ENCODE results near the gene ZMYM2.

DNA sequence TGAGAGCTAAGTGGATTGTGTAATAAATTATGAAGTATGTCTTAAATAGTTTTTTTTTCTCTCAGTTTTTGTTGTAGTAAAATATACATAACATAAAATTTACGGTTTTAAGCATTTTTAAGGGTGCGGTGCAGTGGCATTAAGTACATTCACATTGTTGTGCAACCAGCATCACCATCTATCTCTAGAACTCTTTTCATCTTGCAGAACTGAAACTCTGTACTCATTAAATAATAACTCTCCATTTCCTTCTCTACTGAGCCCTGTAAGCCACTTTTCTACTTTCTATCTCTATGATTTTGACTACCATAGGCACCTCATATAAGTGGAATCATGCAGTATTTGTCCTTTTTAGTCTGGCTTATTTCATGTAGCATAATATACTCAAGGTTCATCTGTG is 115.2 kb downstream of the ZMYM2 start:
- TF ChIP-seq, protein P1, sequence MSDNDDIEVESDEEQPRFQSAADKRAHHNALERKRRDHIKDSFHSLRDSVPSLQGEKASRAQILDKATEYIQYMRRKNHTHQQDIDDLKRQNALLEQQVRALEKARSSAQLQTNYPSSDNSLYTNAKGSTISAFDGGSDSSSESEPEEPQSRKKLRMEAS (CRISPR knock-in tag; IDR thresholded peaks at IDR 0.05), result no peak
- no peak for TF ChIP-seq GRHL2 (CRISPR knock-in tag; IDR thresholded peaks at IDR 0.05; ENCODE audit: insufficient replicate concordance, severe bottlenecking)
- TF ChIP-seq FOXK1 (CRISPR knock-in tag; IDR thresholded peaks at IDR 0.05), result no peak
- TF ChIP-seq, protein P2, sequence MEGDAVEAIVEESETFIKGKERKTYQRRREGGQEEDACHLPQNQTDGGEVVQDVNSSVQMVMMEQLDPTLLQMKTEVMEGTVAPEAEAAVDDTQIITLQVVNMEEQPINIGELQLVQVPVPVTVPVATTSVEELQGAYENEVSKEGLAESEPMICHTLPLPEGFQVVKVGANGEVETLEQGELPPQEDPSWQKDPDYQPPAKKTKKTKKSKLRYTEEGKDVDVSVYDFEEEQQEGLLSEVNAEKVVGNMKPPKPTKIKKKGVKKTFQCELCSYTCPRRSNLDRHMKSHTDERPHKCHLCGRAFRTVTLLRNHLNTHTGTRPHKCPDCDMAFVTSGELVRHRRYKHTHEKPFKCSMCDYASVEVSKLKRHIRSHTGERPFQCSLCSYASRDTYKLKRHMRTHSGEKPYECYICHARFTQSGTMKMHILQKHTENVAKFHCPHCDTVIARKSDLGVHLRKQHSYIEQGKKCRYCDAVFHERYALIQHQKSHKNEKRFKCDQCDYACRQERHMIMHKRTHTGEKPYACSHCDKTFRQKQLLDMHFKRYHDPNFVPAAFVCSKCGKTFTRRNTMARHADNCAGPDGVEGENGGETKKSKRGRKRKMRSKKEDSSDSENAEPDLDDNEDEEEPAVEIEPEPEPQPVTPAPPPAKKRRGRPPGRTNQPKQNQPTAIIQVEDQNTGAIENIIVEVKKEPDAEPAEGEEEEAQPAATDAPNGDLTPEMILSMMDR (IDR thresholded peaks at IDR 0.05), result no peak
- no peak for TF ChIP-seq ZBTB21 (CRISPR knock-in tag; IDR thresholded peaks at IDR 0.05; ENCODE audit: borderline replicate concordance)
- TF ChIP-seq NFE2L1 (CRISPR knock-in tag; IDR thresholded peaks at IDR 0.05), result no peak
- TF ChIP-seq, protein P3, sequence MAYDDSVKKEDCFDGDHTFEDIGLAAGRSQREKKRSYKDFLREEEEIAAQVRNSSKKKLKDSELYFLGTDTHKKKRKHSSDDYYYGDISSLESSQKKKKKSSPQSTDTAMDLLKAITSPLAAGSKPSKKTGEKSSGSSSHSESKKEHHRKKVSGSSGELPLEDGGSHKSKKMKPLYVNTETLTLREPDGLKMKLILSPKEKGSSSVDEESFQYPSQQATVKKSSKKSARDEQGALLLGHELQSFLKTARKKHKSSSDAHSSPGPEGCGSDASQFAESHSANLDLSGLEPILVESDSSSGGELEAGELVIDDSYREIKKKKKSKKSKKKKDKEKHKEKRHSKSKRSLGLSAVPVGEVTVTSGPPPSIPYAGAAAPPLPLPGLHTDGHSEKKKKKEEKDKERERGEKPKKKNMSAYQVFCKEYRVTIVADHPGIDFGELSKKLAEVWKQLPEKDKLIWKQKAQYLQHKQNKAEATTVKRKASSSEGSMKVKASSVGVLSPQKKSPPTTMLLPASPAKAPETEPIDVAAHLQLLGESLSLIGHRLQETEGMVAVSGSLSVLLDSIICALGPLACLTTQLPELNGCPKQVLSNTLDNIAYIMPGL (CRISPR knock-in tag; IDR thresholded peaks at IDR 0.05), result no peak
- TF ChIP-seq TEAD1 (CRISPR knock-in tag; IDR thresholded peaks at IDR 0.05), result no peak
- no peak for TF ChIP-seq NR1H2 (CRISPR knock-in tag; IDR thresholded peaks at IDR 0.05)
- no peak for TF ChIP-seq NR2C2 (CRISPR knock-in tag; IDR thresholded peaks at IDR 0.05)
- TF ChIP-seq, protein P4, sequence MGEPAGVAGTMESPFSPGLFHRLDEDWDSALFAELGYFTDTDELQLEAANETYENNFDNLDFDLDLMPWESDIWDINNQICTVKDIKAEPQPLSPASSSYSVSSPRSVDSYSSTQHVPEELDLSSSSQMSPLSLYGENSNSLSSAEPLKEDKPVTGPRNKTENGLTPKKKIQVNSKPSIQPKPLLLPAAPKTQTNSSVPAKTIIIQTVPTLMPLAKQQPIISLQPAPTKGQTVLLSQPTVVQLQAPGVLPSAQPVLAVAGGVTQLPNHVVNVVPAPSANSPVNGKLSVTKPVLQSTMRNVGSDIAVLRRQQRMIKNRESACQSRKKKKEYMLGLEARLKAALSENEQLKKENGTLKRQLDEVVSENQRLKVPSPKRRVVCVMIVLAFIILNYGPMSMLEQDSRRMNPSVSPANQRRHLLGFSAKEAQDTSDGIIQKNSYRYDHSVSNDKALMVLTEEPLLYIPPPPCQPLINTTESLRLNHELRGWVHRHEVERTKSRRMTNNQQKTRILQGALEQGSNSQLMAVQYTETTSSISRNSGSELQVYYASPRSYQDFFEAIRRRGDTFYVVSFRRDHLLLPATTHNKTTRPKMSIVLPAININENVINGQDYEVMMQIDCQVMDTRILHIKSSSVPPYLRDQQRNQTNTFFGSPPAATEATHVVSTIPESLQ (CRISPR knock-in tag; IDR thresholded peaks at IDR 0.05), result no peak
- TF ChIP-seq, protein P5, sequence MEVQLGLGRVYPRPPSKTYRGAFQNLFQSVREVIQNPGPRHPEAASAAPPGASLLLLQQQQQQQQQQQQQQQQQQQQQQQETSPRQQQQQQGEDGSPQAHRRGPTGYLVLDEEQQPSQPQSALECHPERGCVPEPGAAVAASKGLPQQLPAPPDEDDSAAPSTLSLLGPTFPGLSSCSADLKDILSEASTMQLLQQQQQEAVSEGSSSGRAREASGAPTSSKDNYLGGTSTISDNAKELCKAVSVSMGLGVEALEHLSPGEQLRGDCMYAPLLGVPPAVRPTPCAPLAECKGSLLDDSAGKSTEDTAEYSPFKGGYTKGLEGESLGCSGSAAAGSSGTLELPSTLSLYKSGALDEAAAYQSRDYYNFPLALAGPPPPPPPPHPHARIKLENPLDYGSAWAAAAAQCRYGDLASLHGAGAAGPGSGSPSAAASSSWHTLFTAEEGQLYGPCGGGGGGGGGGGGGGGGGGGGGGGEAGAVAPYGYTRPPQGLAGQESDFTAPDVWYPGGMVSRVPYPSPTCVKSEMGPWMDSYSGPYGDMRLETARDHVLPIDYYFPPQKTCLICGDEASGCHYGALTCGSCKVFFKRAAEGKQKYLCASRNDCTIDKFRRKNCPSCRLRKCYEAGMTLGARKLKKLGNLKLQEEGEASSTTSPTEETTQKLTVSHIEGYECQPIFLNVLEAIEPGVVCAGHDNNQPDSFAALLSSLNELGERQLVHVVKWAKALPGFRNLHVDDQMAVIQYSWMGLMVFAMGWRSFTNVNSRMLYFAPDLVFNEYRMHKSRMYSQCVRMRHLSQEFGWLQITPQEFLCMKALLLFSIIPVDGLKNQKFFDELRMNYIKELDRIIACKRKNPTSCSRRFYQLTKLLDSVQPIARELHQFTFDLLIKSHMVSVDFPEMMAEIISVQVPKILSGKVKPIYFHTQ (CRISPR knock-in tag; IDR thresholded peaks at IDR 0.05), result no peak
